Left renal cortex interstitium (tissue), 4 donors: ENCODE measurements around the gene ZNF462. TPM values are rescaled to one million over a fixed set of nuclear protein-coding genes. Genes with fewer than 3 reads are reported as not detected.
"Not testable (repeated sequence)": the region's sequence is repeated elsewhere in the genome, so short reads cannot be mapped to it uniquely, and the experiment has no call there.

Experiments
- DNase-seq, 4 donors: peaks; one replicate each; pipeline ENCODE4 v3.0.0-alpha.2; 2013; ENCODE audit warnings: low read depth in 4 of 4, low spot score in 2 of 4, missing footprints in 1 of 4
- polyA plus RNA-seq, 4 donors: library from polyadenylated mRNA; unstranded; fragments of 120-200 nt; gene quantifications; one replicate each; pipeline ENCODE4 v1.2.1, GENCODE V29; 2013; ENCODE audit not compliant: insufficient read length in 4 of 4

ZNF462 gene
- polyA plus RNA-seq, 4 donors, result 18.9 to 34.3 (median 25.3) TPM

- DNase-seq, result no peak
These were observed 23.4 kb downstream of the ZNF462 start for GRCh38 chr9:106886111-106887046.

- DNase-seq, result no peak
These were observed 24.1 kb downstream of the ZNF462 start for GRCh38 chr9:106887066-106887465.

DNA sequence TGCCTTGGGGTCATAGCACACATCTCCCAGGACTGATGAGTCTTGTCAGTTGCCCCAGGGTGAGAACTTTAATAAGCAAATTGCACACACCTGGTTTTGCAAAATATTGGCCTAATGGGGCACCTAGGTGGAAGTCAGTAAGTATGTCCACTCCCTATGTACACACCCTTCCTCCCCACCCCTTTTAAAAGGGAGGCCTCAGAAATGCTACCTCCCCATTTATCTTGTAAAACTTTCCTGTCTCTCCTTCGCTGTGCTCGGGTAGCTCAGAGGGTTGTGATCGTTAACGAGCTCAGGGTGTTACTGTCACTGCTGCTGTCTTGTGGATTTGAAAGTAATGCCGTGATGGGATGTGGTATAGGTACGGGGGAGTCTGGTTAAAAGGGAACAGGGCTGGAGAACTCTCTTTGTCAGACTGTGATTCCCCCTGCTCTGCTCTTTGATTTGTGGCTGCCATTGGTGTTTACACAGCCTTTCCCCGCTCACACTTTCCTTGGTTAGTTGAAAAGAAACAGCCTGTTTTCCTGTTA lies 26.2 kb downstream of the ZNF462 start:
- peak in 2 of 4 donors; percentile 38 to 63 for DNase-seq

DNA sequence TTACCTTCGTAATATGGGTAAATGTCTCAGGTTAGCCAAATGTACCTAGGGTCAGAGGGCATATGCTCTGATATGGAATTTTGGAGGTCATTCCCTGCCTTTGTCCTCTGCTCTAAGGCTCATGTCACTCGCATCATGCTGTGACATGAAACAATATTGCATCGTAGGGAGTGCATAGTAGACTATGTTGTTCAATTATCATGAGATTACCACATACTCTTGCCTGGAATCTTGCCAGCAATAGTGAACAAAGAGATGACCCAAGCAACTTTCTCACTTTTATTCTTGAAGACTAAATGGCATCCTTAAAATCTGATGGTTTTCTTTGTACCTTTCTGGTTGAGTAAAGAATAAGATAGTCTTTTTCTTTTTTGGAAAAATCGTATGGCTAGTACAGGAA lies 27.6 kb downstream of the ZNF462 start:
- no peak for DNase-seq

GRCh38 chr9:106891286-106891685 lies 28.3 kb downstream of the ZNF462 start:
- no peak for DNase-seq

- no peak for DNase-seq
These were observed 29.7 kb downstream of the ZNF462 start for GRCh38 chr9:106892632-106893031.

DNA sequence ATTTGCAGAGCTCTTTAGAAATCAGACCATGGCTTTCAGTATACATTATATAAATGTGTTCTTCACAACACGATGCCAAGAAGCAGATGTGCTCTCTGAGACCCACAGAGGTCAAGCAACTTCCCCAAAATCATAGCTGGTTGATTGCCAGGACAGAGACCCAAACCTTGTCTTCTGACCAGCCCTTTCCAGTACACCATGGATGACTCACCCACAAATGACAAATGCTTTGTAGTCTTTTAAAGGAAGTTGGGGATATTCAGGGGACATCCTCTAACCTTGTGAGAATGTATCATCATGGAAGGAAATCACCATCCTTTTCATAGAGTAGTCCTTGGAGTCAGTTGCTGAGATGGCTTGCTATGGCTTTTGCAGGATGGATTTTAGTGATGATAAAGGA lies 30.1 kb downstream of the ZNF462 start:
- no peak for DNase-seq

DNA sequence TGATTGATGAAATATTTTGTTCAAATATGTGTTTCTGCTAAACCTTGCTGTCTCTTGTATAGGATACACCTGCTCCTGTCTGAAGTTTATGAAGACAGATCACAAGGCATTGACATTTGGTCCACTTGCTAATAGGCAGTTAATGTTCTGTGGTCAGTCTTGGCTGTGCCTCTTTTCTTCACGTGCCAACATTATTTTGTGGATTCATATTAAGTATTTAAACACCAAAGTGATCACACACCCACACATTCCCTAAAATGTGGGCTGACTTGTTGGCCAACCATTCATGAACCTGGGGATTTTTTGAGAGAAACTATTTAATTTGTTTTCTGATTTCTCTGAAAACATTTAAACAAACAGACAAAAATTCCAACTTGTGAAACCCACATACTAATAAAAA lies 33.7 kb downstream of the ZNF462 start:
- DNase-seq, result no peak

DNA sequence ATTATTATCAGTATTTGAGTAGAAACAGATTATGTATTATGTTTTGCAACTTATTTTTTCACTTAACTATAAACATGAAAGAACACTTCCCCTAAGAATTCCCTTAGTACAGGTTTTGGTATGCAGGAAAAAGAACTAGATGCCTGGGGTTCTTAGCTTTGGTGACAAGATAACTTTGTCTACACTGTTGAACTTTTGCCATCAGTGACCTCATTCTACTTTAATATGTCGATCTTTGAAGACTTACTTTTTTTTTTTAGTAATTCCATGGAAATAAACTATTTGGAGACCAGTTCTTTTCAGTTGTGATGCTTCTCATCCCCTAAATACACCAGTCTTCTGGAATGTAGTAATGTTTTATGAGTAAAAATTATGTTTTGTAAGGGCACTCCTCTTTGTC lies 34.3 kb downstream of the ZNF462 start:
- DNase-seq, result no peak

GRCh38 chr9:106897751-106898150 lies 34.8 kb downstream of the ZNF462 start:
- DNase-seq, result no peak

- DNase-seq, result not testable (repeated sequence)
These were observed 37.6 kb downstream of the ZNF462 start for GRCh38 chr9:106900523-106900922.

DNA sequence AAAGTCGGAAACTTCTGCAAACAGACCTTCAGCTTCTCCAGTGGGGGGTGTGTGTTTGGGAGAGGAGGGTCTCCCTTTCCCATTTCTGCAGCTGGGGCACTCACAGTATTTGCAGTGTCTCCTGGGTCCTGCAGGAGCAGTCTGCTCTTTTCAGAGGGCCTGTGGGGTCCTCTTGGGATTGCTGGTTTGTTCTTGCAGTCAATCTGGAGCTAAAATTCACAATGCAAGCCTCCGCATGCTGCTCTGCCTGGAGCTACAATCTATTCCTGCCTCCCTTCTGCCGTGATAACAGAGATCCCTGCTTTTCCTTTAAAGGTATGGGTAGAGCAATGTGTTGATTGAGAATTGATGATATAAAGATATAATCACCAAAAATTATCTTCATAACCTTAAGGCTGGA lies 43.2 kb downstream of the ZNF462 start:
- no peak for DNase-seq

DNA sequence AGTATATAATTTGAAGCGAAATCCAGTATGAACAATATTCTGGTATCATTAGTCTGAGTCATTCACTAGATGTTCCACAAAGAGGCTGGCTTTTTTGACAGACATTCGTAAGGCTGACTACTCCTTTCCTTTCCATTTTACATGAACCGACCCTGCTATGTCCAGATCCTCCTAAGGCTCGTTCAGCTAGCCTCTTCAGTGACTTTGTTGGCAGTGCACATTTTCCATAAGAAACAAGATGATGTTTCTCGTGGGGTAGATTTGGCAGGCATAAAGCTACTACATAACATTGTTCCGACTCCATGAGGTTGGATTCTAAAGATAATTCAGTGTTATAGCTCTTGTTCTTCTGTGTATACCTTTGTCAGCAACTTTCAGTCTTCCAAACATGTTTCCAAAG lies 49.0 kb downstream of the ZNF462 start:
- no peak for DNase-seq

DNA sequence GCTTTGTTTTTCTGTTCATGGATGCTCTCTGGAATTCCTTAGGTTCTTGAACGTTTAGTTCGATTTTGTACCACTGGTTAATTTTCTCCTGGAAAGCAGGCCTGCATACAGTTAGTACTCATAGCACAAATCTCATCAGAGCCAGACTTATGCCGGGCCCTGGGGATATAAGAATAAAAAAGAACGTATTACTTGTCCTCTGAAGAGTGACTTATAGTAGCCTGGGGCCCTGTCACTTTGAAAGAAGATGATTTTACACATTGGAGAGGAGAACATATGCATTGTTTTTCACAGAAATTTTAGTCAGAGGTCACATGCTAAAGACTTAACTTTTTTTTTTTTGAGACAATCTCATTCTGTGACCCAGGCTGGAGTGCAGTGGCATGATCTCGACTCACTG lies 50.3 kb downstream of the ZNF462 start:
- no peak for DNase-seq

GRCh38 chr9:106915851-106916250 lies 52.9 kb downstream of the ZNF462 start:
- no peak for DNase-seq

- DNase-seq, result peak in 1 of 4 donors; percentile 15
These were observed 53.7 kb downstream of the ZNF462 start for GRCh38 chr9:106916466-106917235.

- DNase-seq, result no peak
These were observed 56.0 kb downstream of the ZNF462 start for GRCh38 chr9:106918825-106919509.

DNA sequence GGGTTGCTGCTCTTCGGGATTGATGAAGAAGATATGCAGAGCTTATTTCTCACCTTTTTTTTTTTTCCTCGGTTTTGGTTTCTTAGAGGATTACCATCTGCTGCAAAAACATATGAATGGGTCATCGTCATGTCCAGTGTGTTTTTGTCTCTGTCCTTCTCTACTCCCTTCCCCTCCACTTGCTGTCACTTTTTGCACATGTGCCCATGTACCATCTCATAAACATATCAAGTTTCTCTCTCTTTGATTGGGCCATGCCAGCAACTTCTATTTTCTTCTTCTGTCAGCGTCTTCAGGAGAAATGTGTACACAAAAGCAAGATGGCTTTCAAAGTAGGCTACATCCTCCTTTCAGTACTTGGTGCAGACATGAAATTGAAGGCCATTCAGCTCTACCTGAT lies 57.1 kb downstream of the ZNF462 start:
- DNase-seq, result no peak

GRCh38 chr9:106920701-106921283 lies 57.8 kb downstream of the ZNF462 start:
- DNase-seq, result peak in 1 of 4 donors; percentile 20

DNA sequence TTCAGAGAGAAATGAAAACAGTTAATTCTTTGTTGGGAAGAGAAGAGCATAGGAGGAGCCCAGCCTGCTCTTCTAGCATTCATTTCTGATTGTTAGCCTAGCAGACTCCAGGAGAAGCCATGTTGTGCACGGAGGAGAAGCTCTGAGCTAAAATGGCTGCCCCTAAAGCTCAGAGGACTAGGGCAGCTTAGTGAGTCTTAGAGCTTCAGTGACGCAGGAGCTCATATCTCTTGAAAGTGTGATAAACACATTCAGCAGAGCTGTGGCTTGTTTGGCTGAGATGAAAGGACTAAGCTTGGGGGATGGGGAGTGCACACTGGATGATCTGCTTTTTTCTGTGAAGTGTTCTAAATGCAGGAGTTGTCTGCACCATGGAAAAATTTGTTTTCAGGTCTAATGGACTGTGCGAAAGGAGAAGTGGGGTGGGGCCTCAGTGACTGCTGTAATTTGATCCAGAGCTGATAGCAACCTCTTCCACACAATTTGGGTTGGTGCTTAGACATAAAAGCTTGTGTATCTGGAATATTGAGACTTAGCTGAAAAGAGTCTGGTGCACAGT lies 58.5 kb downstream of the ZNF462 start:
- DNase-seq, result peak; percentile 46 to 50 (median 49)
